Activated effector memory CD4-positive, alpha-beta T cell treated with Interleukin-2 at 50 U/mL for 16 hours (primary cell): ENCODE results near the gene HIVEP2.

ENCODE experiments used
- DNase-seq: peaks from one replicate; pipeline ENCODE4 v3.0.0-alpha.2; 2020

Gene HIVEP2

DNA sequence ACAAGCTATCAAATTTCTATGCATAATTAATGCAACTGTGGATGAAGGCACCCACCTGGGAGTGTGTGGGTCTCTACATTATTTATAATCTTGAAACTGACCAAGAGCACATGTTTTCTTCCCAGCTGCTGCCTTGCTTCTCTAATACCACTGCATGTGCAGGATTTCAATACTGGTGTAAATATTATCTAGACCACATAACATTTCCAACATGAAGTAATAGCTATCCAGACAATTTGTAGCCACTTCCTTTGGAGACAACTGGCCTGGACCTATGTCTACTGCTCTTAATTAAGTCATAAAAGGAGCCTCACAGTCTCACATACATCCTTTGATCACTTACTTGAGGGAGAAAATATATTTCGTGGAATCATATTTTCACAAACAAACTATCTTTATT is 180.7 kb downstream of the HIVEP2 start:
- no peak for DNase-seq

GRCh38 chr6:142763205-142763604 is 181.8 kb downstream of the HIVEP2 start:
- no peak for DNase-seq

- DNase-seq, result no peak
These were observed 183.2 kb downstream of the HIVEP2 start for GRCh38 chr6:142761756-142762155.

DNA sequence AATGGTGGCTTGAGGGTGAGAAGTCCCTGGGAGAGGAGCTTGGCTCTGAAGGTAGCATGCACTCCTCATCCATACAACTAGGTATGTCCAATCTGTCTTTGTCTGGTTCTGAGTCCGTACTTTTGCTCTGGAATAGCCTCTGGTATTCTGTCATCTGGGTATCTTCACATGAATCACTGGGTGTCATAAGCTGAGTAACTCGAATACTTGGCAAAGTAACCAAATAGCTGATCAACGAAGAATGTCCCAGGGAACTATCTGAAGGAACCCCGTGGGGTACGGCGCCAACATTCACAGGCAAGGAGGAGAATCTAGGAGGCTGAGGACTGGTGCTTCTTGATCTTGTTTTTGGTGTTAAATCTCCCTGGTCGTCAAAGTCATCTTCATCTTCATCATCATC is 184.8 kb downstream of the HIVEP2 start:
- no peak for DNase-seq

DNA sequence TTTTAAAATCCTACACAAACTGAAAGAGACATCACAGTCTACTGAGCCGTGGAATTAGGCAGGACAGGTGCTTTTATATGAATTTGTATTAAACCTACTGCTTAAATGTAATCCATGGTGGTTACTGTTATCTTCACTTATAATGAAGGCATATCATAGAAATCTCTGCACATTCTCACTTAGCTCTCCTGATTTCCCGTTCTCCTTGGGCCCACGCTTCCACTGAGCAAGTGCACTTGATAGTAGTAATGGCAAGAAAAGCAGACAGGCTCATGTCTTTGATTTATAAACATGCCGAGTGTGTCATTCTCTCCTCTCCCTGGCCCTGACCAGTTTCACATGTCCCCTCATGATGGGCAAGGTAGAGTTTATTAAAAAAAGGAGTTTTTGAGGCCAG is 186.3 kb downstream of the HIVEP2 start:
- no peak for DNase-seq

GRCh38 chr6:142757852-142758628 is 186.9 kb downstream of the HIVEP2 start:
- DNase-seq, result no peak

GRCh38 chr6:142756215-142756630 is 188.8 kb downstream of the HIVEP2 start:
- no peak for DNase-seq

- DNase-seq, result no peak
These were observed 191.8 kb downstream of the HIVEP2 start for GRCh38 chr6:142753196-142753595.

GRCh38 chr6:142752348-142752747 is 192.6 kb downstream of the HIVEP2 start:
- no peak for DNase-seq

DNA sequence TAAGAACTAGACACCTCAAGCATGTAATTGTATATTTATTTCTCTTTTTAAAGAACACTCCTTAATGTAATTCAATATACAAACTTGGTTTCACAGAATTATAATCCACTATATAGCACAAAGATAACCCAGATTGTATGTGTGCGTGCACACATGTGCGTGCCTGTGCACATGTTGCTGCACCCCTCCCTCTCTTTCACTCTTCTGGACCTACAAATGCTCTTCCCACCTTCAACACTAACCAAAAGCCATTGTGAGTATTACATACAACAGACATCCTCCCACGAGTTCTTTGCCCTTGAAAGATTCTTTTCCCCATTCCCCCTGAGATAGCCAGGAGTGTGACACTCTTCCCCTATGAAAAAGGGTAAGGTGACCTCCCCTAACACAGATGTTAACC is 193.5 kb downstream of the HIVEP2 start:
- no peak for DNase-seq

DNA sequence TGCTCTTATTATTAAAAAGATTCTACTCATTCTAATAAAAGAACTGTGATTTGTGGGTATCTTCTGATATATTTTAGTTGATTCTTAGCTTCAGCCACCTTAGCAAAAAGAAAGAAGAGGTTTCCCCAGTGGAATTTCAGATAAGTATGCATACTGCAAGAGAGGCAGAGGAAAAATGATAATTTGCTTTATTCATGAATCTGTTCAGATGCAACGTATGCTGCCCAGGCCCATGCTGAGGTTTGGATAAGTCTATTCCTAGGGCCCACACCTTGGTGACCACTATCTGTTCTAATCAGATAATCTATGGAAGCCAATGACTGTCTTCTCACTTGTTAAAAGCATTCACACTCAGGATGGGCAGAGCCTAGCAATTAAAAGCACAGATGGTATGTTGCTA is 194.0 kb downstream of the HIVEP2 start:
- DNase-seq, result no peak

GRCh38 chr6:142749556-142749955 is 195.4 kb downstream of the HIVEP2 start:
- no peak for DNase-seq

- DNase-seq, result no peak
These were observed 198.5 kb downstream of the HIVEP2 start for GRCh38 chr6:142746524-142746923.

GRCh38 chr6:142744836-142745235 is 200.1 kb downstream of the HIVEP2 start:
- no peak for DNase-seq

DNA sequence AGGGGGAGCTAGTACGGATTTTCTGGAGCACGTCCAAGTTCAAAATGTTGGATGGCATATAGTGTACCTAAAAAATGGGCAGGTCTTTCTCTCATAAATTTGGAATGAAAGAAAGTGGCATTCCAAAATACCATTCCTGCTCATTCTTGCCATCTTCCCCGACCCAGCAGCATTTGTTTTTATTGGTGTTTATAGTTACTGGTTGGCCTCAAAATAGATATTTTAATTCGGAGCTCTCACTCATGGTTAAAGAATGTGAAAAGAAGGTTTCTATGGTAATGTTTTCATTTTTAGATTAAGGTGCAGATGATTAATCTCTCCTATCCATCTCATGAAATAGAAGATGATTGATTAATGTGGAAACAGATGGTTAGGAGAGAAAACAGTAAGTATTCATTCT is 204.5 kb downstream of the HIVEP2 start:
- DNase-seq, result no peak

DNA sequence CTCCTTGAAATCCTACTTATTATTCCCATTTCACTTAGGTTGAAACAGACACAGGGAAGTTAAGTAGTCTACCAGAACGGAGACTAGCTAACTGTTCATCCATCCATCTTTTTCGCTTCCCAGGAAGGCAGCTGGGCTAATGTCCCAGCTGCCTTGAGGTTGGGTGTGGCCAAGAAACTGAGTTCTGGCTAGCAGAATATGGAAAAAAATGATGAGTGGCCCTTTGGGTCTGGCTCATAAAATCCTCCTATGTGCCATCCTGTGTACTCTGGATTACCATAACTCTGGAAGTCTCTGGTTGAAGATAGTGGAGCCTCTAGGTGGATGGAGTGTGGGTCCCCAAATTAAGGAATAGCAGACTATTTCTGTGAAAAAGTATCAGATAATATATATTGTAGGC is 206.2 kb downstream of the HIVEP2 start:
- no peak for DNase-seq

- DNase-seq, result no peak
These were observed 207.0 kb downstream of the HIVEP2 start for GRCh38 chr6:142738035-142738396.

- DNase-seq, result no peak
These were observed 207.5 kb downstream of the HIVEP2 start for GRCh38 chr6:142737368-142738034.

DNA sequence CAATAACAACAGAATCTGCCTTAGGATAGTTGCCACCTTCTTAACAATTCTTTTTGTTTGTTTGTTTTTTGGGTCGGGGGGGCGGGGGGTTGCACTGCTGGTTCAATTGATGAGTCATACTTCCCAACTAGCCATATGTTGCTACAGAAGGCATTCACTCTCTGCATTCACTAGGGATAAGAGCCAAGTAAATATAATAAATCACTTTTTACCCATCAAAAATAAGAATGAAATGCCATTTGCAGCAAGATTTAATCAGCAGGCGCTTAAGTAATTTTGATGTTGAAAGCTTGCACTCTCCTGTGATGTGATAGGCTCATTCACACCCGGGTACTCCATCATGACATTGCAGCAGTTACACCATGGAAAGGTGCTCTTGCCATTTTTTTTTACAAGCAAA is 209.8 kb downstream of the HIVEP2 start:
- DNase-seq, result no peak

- DNase-seq, result no peak
These were observed 212.2 kb downstream of the HIVEP2 start for GRCh38 chr6:142732790-142733189.

- no peak for DNase-seq
These were observed 213.4 kb downstream of the HIVEP2 start for GRCh38 chr6:142731611-142732010.

DNA sequence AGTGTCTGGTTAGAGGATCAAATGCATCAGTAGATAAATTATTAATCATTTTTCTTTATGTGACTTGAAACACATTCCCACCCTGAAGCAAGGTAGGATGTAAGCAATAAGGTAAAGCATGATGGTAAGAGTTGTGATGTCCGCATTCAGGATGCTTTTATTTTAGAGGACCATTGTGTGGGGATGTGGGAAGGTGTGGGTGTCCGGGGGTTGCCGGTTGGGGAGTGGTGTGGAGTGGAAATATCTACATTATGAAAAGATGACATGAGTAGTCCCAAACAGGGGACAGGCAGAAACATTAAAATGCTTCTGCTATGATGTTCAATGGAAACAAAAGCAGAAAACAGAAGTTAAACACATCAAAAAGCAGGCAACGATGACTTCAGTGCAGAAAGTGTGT is 215.4 kb downstream of the HIVEP2 start:
- DNase-seq, result no peak

- no peak for DNase-seq
These were observed 216.0 kb downstream of the HIVEP2 start for GRCh38 chr6:142728910-142729481.

GRCh38 chr6:142728364-142728763 is 216.6 kb downstream of the HIVEP2 start:
- DNase-seq, result no peak
